GOT3 (cell line): ENCODE results near the gene USF1.

Source experiments
- DNase-seq: peaks from one replicate; lab custom pipeline; 2025; ENCODE audit warnings: mixed read lengths; lab: John Stamatoyannopoulos, UW

USF1 gene, protein sequence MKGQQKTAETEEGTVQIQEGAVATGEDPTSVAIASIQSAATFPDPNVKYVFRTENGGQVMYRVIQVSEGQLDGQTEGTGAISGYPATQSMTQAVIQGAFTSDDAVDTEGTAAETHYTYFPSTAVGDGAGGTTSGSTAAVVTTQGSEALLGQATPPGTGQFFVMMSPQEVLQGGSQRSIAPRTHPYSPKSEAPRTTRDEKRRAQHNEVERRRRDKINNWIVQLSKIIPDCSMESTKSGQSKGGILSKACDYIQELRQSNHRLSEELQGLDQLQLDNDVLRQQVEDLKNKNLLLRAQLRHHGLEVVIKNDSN

DNA sequence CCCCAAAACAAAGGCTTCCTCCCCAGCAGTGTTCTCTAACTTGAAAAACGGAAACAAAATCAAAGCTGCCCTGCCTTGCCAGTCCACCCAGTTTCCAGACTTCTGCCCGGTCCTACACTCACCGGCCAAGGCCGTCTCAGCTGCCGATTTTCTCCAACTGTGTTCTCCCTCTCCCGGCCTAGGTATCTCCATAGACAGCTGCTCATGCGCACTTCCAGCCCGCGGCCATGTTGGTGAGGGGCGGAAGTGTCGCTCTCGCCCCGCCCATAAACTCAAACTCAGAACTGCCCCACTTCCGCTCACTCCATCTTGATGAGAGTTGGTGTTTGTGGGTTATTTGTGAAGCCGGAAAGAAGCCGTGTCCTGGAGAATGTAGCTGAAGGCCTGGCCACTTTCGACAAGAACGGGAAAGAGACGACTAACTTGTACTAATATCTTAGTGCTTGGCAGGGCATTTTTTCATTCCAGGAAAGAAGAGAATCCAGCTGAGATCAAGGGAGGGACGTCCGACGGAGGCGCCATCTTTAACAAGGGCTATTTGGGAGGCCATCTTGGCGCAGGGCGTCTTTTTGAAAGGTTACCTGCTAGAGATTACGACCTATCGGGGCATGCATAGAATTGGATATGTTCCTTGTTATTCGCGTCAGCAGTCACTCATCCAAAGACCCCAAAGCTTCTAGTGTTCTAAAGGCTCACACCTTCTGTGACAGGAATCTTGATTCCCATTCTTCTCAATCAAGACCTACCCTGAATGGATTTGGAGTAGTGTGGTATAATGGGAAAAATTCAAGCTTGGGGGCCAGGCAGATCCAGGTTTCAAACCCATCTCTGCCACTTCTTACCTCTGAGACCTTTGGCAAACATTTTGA, at the start of gene USF1:
TSS of gene USF1 (minus strand) at position 242 of the 869 bp plus-strand sequence. CDS start 2,702 bp downstream, outside the sequence.
- DNase-seq: peak; percentile 54

DNA sequence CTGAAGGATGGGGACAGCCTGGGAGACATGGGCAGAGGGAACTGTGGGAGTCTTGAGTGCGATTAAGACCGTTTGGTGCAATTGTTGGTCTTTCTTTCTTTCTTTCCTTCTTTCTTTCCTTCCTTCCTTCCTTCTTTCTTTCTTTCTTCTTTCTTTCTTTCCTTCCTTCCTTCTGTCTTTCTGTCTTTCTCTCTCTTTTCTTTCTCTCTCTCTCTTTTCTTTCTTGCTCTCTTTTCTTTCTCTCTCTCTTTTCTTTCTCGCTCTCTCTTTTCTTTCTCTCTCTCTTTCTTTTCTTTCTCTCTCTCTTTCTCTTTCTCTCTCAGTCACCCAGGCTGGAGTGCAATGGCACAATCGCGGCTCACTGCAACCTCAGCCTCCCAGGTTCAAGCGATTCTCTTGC, 49.5 kb upstream of the USF1 start:
- DNase-seq: no peak

DNA sequence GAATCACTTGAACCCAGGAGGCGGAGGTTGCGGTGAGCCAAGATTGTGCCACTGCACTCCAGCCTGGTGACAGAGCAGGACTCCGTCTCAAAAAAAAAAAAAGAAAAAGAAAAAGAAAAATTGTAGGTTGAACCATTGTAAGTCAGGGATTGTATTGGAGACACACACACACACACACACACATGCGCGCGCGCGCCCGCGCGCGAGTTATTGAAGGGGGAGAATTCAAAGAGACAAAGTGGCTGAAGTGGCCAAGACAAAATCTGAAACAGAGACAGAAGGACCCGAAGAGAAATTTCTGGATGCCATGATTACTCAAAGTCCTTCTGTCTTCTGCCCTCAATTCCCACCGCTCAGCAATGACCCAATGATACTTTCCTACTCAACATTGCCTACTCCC, 48.7 kb upstream of the USF1 start:
- no peak for DNase-seq

DNA sequence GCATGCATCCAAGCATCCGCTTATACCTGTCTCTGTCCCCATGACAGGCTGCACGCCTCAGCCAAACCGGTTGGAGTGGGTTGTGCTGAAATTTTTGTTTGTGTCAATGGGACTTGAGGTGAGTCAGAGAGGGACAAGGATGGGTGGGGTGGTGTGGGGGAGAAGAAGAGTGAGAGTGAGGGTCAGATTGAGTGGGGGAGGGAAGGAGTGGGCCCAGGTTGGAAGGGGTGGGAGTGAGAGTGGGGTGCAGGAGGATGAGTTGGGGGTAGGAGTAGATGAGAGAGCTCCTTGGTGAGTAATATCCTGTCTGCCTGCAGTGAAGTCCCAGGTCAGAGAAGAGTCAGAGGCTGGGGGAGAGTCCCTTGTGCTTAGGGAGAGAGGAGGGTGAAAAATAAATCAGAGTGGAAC, 46.8 kb upstream of the USF1 start:
- DNase-seq: no peak

DNA sequence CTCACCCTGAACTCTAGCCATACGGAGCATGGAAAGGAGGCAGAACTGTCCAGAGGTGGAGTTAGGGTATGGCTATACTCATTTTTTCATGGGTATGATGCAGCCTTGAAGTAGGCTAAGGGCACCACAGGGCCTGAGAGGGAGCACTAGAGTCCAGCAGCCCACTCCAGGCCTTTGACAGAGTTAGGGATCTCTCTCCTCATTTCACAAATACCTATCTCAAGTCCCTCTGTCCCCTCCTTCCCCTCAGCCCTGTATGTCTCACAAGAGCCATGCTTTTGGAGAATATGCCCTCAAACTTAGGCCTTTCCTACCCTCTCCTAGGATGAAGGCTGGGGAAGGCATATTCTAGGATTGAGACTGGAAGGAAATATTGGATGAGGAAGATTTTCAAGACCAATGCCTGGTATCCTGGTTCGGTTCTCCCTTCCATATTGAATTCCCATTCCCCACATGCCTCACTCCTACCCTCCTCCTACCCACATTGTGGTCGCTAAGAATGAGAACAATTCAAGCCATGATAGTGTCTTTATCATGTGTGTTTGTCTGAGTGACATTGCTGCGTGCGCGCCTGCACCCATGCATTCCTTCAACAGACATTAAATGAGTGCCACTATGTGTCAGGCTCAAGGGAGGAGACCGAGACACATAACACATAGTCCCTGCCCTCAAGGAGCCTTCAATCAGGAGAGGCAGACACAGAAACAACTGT, 46.2 kb upstream of the USF1 start:
- no peak for DNase-seq

DNA sequence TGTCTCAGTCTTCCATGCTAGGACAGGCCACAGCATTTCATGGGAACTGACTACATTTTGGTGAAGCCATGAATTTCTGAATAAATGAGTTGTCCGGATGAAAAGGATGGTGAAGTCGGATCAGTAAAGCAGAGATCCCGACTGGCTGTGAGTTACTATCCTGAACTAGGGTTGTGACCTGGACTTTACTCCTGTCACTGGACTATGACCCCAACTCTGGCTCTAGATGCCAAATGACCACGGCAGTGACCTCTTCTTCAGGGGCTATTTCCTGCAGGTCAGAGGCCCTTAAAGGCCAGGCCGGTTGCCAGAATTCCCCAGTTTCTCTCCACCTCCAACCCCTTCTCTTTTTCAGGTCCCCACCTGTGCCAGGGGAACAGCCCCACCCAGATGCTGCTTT, 45.3 kb upstream of the USF1 start:
- DNase-seq: no peak

DNA sequence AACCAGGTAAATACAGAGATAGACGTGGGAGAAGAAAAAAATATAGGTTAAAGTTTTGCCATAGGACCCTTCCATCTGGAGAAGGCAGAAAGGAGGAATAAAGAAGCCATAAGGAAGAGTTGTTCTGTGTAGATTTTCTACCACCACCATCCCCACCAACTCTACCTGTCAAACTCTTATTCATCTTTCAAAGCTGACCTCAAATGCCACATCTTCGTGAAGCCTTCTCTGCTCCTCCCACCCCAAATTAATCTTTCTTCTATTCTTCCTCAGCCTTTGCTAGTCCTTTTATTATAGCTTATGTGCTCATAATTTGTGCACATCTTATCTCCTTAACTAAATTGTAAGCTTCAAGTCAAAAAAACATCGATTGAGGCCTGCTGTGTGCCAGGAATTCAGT, 44.8 kb upstream of the USF1 start:
- no peak for DNase-seq

DNA sequence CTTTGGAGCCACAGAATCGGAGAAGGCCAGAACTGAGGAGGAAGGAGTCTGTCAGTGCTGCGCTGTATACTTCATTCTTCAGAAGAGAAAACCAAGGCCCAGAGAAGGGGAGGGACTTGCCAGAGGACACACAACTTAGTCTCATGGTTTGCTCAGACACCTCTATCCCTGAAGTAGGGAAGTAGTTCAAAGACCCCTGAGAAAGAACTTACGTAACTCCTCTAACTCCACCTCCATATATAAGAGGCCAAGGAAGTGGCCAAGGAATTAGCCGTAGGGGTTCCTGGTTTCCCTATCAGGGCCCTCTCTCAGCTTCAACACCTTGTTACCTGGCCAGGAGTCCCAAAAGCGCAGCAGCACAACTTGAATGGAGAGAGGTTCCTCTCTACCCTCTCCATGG, 44.2 kb upstream of the USF1 start:
- no peak for DNase-seq

DNA sequence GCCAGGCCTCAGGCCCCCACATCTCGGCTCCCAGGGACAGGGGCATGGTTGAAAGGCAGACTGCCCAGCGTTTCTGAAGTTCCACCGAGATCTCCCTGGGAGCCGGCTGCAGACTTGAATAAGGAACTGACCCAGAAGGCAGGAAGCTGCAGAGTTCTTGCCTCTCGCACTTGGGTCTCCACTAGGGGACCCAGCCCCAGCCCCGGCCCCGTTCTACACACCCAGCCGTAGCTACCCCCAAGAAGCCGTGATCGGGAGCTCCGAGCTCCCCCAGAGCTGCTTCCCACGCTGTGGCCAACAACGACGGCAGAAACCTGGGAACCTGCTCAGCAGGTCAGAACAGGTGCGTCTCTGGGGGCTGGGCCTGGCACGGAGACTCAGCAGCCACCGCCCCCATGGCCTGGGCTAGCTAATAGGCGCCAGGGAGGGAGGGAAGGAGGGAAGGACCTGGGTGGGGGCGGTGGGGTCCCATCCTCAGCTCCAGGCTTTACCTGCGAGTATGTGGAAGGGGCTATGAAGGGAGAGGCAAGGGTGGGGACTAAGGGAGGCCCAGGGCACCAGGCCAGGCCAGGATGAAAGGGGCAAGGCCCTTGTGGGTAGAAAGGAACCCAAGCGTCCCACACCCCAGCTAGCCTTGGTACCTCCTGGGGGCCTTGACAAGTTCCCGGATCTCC, 43.6 kb upstream of the USF1 start, which contains the start of gene NECTIN4:
TSS of gene NECTIN4 (minus strand) at position 308 of the 674 bp plus-strand sequence. CDS start at position 46, 262 bp downstream.
- no peak for DNase-seq

DNA sequence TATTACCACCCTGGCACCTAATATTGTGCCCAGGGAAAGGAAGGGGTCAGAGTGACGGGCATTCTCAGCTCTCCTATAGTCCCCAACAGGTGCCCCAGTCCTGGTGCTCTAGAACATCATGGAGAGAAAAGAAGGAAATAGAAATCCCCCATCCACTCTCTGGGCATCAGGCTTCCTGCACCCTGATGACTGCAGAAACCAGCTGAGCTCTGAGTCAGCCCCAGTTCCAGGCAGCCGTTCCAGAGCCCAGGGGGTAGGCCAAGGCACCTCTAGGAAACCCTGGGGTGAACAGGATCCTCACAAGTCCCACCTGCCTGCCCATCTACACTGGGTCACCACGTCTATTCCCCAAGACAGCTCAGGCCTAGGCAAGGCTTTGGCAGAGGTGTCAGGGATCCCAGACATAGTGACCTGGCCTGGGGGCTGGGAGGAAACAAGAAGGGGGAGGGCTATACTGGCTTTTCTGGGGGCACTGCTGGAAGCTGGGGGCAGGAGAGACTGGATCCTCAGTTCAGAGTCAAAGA, 42.9 kb upstream of the USF1 start:
- no peak for DNase-seq

DNA sequence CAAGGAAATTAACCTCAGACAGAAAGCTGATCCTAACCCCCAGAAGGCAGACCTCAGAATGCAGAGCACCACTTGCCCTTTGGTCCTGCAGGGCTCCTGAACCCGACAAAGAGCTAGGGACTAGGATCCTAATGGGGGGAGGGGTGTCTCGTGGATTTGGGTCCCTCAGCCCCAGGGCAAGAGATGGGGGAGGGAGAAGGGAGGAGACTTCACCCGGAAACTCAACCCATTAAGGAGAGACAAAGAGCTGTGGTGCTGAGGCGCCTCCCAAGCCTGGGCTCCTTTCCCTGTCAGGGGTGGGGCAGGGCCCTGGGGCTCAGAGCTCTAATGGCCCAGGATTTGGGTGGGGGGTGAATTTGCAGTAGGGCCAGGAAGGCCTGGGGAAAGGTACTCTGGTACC, 40.7 kb upstream of the USF1 start:
- DNase-seq: no peak

DNA sequence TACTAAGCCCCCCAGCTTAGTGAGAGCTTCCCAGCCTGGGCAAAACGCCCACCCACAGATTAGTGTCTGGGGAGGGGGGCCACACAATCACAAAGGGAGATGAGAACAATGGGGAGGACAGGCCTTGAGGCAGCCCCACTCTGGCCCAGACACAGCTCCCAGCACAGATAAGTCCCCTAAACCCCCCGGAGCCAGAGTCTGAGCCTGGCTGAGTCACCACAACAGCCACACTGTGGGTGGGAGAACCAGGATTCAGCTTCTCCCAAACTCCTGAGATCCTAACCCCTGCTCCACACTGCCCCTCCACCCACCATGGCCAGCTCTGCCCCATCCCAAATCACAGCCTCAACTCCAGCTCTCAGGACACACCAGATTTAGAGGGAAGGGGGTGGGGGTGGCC, 39.4 kb upstream of the USF1 start:
- DNase-seq: no peak

DNA sequence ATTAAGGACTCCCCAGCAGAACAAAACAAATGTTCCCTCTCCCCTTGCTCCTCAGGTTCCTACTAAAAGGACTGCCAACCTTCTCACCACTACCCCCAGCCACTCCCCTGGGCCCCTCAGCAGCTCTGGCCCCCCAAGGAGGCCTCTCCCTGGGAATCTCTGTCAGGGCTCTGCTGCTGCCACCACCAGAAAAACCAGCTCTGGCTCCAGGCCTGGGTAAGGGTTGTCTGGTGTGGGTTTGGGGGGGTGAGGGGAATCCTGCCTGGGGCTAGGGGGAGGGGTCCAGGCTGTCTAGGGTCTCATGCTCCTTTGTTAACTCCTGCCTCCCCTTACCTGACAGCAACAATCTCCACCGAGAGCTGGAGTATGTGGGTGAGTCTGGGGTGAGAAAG, 38.8 kb upstream of the USF1 start:
- no peak for DNase-seq

DNA sequence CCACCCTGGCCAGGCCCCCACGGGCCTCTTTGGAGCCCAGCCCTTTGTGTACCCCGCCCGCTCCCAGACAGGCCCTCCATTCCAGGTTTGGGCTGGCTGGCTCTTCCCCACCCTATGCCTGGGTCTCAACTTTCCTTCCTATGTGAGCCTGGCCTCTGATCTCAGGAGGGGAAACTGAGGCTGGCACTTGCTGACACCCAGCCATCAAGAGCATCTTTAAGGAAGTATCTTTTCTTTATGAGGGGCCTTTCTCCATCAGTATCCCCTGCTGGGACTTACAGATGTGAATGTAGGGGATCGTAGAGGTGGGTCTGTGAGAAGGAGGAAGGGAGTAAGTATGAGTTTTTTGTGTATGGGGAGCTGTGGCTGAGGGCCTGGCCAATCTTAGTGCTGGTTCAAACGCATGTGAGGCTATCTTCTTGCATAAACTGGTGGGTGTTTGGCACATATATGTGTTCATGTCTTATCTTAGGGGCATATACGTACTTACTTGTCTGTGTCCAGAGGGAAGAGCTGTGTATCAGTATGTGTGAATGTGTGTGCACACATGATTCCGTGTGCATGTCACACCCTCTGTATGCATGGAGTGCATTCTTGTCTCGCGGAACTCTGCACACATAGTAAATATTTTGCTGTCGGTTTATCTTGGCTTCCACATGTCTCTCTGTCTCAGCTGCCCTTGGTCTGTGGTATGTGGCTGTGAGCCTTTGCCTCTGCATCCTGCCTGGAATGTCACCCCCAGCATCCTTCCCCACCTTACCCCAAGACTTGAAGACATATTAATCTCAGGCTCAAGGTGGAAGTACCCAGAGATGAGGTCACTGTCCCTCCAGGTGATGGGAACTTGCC, 38.2 kb upstream of the USF1 start:
- no peak for DNase-seq

DNA sequence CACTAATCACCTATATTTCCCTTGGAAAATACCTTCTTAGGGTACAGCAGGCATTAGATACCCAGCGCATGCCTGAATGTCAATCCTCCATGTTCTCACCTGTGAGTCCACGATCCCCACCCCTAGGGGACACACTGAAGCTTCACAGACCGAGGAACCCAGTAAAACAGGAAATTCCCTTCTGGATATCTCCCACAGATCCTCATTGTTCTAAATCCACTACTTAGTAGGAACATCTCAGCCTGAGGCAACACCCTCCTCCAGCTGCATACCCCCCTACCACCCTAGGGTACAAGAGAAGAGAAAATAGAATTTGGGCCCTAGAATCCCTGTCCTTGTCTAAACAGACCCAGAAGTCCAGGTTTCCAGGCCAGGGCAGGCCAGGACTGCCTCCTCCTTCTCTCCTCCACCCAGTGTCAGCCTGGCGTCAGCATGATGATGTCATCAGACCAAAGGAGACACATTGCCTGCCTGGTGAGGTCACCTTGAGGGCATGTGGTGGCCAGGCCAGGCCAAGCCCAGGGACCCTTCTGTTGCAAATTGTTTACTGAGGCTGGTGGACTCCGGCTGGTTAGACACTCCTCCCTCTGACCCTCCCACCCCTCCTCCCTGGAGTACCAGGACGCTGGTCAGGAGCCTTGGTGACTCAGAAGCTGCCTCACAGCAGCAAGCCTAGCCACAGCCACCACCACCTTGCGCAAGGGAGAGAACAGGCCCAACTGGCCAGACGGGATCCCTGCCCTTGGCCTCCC, 37.4 kb upstream of the USF1 start:
- peak; percentile 57 for DNase-seq

DNA sequence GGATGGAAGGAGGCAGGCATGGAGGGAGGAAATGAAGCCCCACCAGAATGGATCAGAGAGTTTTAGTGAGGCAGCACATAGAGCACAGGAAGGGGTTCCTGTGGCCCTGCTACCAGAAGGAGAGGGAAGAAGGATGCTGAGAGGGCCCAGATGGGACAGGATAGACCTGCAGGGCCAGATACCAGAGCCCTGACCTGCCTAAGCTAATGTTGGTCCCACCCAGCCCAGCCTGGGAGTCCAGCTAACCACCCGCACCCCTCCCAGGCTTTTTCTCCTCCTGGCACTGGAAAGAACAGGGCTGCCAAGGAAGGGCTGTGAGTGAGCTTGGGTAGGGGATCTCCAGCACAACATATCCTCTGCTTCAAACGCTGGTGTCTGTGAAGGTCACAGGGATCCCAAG, 36.7 kb upstream of the USF1 start:
- no peak for DNase-seq

DNA sequence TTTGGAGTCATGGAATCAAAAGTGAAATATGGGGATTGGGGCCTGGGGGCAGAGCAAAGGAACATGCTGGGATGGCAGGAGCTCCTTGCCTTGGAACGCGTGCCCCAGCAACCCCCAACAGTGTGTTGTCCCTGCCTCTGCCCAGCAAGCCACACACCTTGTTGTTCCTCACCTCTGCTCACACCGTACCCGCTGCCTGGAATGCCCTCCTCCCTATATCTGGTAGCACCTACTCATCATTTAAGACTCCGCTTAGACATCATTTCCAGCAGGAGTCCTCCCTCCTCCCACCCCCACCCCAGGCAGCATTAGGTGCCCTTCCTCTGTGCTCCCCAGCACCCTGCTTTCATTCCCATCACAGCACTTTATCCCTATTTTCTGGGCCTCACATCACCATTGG, 35.7 kb upstream of the USF1 start:
- DNase-seq: no peak

DNA sequence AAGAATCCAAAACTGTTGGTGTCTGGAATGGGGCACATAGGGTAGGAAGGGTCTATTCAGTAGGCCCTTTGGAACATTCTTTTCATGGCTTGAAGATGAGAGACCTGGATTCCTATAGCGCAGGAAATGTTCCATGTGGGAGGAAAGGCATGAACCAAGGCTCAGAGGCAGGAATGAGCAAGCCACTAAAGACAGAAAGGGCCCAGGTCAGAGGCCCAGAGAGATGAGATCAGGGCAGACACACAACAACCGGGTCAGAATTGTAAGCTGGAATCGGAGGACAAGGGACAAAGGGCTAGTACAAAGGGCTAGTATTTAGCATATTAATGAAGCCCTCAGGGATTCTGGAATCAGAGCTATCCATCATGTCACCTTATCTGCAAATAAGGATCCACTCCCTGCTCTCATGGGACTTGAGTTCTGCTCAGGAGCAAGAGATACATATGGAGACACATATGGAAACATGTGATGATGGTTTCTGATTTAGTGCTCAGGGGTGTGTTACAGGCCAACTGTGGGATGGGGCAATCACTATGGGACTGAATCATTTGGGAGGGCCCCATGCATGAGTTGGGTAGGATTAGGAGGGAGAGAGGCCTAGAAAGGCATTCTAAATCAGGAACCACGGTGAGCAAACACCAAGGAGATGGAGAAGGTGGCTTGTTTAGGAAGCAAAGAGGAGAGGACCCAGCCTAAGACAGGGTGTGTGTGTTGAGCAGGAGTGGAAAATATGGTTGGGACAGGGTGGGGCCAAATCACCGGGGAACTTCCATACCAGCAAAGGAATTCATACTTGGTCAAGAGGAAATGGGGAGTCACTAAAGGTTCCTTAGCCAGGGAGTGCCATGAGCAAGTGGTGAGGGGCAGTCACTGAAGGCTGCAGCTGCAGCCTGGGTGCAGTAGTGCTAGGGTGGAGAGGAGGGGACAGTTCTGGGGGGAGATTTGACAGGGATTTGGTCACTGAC, 34.9 kb upstream of the USF1 start:
- no peak for DNase-seq
